Measurements from ENCODE around the gene ZNF469.
"Not testable (repeated sequence)": the region's sequence is repeated elsewhere in the genome, so short reads cannot be mapped to it uniquely, and the experiment has no call there.

ZNF469 gene

DNA sequence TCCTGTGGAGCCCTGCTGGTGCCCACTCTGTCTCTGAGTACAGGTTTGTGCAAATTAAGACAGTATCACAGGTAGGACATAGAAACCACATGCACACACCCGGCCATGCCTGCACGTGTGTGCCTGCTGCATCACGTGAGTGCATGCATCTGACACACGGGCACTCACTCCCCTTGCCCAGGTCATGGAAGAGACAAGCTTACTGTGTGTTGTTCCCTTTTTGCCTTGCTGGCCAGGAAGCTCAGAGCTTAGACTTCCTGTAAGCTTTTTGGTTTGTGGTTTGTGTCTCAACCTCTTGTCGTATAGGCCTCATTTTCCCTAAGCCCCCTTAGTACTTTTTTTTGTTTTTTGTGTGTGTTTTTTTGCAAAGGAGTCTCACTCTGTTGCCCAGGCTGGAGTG, 25.0 kb downstream of the ZNF469 start:
- Histone ChIP-seq H3K27ac (ENCODE audit: low read depth, low read length) (no peak overlapping the region), H3K36me3 (ENCODE audit: insufficient read depth, low read length) (no peaks in the 10 kb centered on the region), H3K4me3 (ENCODE audit: low read depth, low read length) (no peak overlapping the region), H3K27me3 (ENCODE audit: insufficient read depth, low read length) (no peaks in the 10 kb centered on the region), H3K4me1 (ENCODE audit: control insufficient read depth, insufficient read depth, low read length, unreplicated experiment) (peaks cover 14% of the 10 kb centered on the region), H2AFZ (ENCODE audit: low read length, unreplicated experiment) (no peak overlapping the region), H3K79me2 (ENCODE audit: control insufficient read depth, insufficient read depth, low read length, unreplicated experiment) (peaks cover 18% of the 10 kb centered on the region)

DNA sequence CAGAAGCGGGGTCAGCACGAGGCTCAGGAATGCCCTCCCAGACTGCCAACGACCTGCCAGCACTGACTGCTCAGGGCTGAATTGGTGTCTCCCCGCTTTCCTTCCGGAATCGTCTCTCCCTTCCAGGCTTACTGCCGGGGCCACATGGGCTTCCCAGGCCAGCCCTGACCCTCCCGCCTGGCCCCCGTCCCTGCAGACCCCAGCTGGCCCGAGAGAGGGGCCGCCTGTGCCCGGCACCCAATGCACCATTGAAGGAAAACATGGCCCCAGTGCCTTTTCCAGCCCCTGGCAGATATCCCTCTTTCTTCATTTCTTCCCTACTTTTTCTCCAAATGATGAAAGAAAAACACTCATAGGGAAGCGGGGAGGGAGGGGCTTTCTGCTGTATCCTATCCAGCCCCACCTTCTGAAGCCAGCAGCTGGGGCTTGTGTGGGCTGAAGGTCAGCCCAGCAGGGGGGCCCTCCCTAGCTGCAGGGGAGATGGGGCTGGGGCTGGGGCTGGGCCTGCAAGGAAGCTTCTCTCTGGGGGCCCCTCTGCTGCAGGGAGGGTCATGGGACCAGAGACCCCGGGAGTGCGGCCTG, 25.9 kb downstream of the ZNF469 start:
- no peaks in the 10 kb centered on the region for H3K27me3 ChIP-seq (ENCODE audit: insufficient read depth, low read length)
- no peak overlapping the region for H3K4me3 ChIP-seq (ENCODE audit: low read depth, low read length)
- peaks cover 14% of the 10 kb centered on the region for H3K4me1 ChIP-seq (ENCODE audit: control insufficient read depth, insufficient read depth, low read length, unreplicated experiment)
- peaks cover 18% of the 10 kb centered on the region for H3K79me2 ChIP-seq (ENCODE audit: control insufficient read depth, insufficient read depth, low read length, unreplicated experiment)
- no peak overlapping the region for H2AFZ ChIP-seq (ENCODE audit: low read length, unreplicated experiment)
- H3K27ac ChIP-seq (ENCODE audit: low read depth, low read length), result no peak overlapping the region
- no peaks in the 10 kb centered on the region for H3K36me3 ChIP-seq (ENCODE audit: insufficient read depth, low read length)

DNA sequence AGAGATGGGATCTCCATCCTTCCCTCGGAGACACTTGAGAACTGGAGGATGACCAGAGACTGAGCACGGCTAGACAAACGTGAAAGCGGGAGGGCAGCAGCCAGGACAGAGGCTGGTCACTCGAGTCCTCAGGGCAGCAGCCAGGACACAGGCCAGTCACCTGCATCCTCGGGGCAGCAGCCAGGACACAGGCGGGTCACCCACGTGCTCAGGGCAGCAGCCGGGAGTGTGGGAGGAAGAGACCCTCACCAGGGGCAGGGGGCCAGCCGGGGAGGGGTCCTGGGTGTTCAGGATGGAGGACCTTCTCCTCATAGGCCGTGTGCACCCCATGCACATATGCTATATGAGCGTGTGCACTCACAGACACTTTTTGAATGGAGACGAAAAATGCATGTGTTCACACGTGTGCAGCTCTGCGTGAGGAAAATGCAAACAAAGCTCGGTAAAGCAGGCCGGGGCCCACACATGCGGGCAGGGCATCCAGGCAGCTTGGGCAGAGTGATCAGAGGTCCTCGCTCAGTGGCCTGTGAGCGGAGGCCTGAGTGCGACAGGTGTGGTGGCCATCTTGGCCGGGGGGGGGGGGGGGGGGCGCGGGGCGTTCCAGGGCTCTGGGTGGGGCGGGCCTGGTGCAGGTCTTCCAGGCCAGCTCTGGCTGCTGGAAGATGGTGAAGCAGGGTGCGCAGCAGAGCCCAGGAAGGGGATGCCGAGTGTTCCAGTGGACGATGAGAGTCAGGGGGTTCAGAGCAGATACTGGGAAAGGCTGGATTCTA, 26.7 kb downstream of the ZNF469 start:
- no peaks in the 10 kb centered on the region for H3K27me3 ChIP-seq (ENCODE audit: insufficient read depth, low read length)
- H3K36me3 ChIP-seq (ENCODE audit: insufficient read depth, low read length), result no peaks in the 10 kb centered on the region
- peaks cover 14% of the 10 kb centered on the region for H3K4me1 ChIP-seq (ENCODE audit: control insufficient read depth, insufficient read depth, low read length, unreplicated experiment)
- no peak overlapping the region for H3K4me3 ChIP-seq (ENCODE audit: low read depth, low read length)
- no peak overlapping the region for H2AFZ ChIP-seq (ENCODE audit: low read length, unreplicated experiment)
- no peak overlapping the region for H3K27ac ChIP-seq (ENCODE audit: low read depth, low read length)
- peaks cover 18% of the 10 kb centered on the region for H3K79me2 ChIP-seq (ENCODE audit: control insufficient read depth, insufficient read depth, low read length, unreplicated experiment)

DNA sequence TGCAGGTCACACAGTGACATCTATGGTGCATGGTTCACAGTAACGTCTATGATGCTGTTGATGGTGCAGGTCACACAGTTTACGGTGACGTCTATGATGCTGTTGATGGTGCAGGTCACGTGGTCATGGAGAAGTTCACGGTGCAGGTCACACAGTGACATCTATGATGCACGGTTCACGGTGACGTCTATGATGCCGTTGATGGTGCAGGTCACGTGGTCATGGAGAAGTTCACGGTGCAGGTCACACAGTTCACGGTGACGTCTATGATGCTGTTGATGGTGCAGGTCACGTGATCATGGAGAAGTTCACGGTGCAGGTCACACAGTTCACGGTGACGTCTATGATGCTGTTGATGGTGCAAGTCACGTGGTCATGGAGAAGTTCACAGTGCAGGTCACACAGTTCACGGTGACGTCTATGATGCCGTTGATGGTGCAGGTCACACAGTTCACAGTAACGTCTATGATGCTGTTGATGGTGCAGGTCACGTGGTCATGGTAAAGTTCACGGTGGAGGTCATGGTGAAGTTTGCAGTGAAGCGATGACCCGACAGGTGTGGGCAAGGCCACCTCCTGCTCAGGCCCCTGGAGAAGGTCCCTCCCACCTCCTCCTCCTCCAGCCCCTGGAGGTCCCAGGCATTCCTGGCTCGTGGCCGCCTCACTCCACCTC, 27.7 kb downstream of the ZNF469 start:
- not testable (repeated sequence) for H2AFZ ChIP-seq (ENCODE audit: low read length, unreplicated experiment); H3K4me1 ChIP-seq (ENCODE audit: control insufficient read depth, insufficient read depth, low read length, unreplicated experiment); H3K27ac ChIP-seq (ENCODE audit: low read depth, low read length); H3K36me3 ChIP-seq (ENCODE audit: insufficient read depth, low read length); H3K4me3 ChIP-seq (ENCODE audit: low read depth, low read length); H3K27me3 ChIP-seq (ENCODE audit: insufficient read depth, low read length)
- peaks cover 18% of the 10 kb centered on the region for H3K79me2 ChIP-seq (ENCODE audit: control insufficient read depth, insufficient read depth, low read length, unreplicated experiment)

DNA sequence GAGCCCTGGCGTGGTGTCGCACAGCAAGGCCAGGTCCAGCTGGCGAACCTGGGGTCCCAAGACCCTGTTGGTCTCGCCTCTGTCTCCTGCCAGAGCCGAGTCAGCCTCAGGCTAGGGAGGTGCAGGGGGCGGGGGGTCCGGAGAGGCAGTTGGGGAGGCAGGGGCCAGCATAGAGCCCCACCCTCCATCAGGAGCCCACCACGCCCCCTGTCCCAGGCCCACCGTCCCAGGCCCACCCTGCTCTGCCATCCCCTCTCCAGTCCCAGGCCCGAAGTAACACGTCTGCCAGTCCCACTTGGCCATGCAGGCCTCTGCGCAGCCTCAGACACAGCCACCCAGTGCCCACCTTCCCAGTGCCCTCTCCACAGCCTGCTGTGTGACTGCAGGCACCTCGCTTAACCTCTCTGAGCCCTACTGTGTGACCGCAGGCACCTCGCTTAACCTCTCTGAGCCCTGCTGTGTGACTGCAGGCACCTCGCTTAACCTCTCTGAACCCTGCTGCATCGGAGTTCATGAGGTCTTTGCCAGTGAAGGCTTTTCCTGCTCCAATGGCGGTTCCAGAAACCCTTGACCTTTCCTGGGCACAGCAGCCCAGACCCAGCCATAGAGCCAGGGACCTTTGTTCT, 29.3 kb downstream of the ZNF469 start:
- no peaks in the 10 kb centered on the region for H3K27me3 ChIP-seq (ENCODE audit: insufficient read depth, low read length)
- no peaks in the 10 kb centered on the region for H3K4me1 ChIP-seq (ENCODE audit: control insufficient read depth, insufficient read depth, low read length, unreplicated experiment)
- peaks cover 12% of the 10 kb centered on the region for H3K79me2 ChIP-seq (ENCODE audit: control insufficient read depth, insufficient read depth, low read length, unreplicated experiment)
- H3K4me3 ChIP-seq (ENCODE audit: low read depth, low read length), result no peak overlapping the region
- H3K36me3 ChIP-seq (ENCODE audit: insufficient read depth, low read length), result no peaks in the 10 kb centered on the region
- H3K27ac ChIP-seq (ENCODE audit: low read depth, low read length), result no peak overlapping the region
- H2AFZ ChIP-seq (ENCODE audit: low read length, unreplicated experiment), result no peak overlapping the region

DNA sequence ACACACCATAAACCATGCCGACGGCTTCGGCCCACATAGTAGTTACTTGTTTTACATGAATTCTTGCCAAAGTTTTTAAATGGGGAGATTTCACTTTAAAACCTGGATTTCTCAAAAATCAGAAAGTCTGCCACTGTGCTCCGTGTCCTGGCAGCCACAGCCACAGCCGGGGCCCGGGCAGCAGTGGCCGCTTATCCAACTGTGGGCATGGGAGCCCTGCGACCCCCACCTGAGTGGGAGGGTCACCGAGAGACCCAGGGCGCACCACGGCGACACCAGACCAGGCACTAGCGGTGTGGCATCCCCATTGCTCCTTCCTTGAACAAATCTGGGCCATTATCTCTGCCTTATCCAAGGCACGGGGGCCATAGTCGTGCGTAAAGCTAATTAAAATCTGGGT, 30.0 kb downstream of the ZNF469 start:
- H3K27me3 ChIP-seq (ENCODE audit: insufficient read depth, low read length), result no peaks in the 10 kb centered on the region
- H3K4me3 ChIP-seq (ENCODE audit: low read depth, low read length), result no peak overlapping the region
- no peaks in the 10 kb centered on the region for H3K4me1 ChIP-seq (ENCODE audit: control insufficient read depth, insufficient read depth, low read length, unreplicated experiment)
- H3K79me2 ChIP-seq (ENCODE audit: control insufficient read depth, insufficient read depth, low read length, unreplicated experiment), result peaks cover 5% of the 10 kb centered on the region
- no peak overlapping the region for H3K27ac ChIP-seq (ENCODE audit: low read depth, low read length)
- no peaks in the 10 kb centered on the region for H3K36me3 ChIP-seq (ENCODE audit: insufficient read depth, low read length)
- no peak overlapping the region for H2AFZ ChIP-seq (ENCODE audit: low read length, unreplicated experiment)

DNA sequence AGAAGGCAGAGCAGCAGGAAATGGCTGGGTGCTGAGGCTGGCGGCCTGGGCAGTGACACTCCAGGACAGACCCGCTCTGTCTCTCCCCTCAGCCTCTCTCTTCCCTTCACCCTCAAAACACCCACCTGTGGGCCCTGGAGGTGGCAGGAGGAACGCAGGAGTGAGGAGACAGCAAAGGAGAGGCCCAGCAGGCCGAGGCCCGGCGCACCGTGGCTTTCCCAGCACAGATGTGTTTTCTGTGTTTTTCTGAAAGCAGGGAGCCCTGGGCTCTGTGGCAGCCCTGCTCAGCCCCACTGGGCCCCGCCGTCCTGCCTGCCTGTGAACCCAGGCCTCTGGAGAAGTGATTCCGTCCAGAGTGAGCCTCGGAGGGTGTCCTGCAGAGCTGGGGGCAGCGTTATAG, 30.5 kb downstream of the ZNF469 start:
- no peak overlapping the region for H3K4me3 ChIP-seq (ENCODE audit: low read depth, low read length)
- no peak overlapping the region for H3K27ac ChIP-seq (ENCODE audit: low read depth, low read length)
- no peaks in the 10 kb centered on the region for H3K4me1 ChIP-seq (ENCODE audit: control insufficient read depth, insufficient read depth, low read length, unreplicated experiment)
- no peak overlapping the region for H2AFZ ChIP-seq (ENCODE audit: low read length, unreplicated experiment)
- H3K79me2 ChIP-seq (ENCODE audit: control insufficient read depth, insufficient read depth, low read length, unreplicated experiment), result peaks cover 3% of the 10 kb centered on the region
- no peaks in the 10 kb centered on the region for H3K27me3 ChIP-seq (ENCODE audit: insufficient read depth, low read length)
- no peaks in the 10 kb centered on the region for H3K36me3 ChIP-seq (ENCODE audit: insufficient read depth, low read length)

DNA sequence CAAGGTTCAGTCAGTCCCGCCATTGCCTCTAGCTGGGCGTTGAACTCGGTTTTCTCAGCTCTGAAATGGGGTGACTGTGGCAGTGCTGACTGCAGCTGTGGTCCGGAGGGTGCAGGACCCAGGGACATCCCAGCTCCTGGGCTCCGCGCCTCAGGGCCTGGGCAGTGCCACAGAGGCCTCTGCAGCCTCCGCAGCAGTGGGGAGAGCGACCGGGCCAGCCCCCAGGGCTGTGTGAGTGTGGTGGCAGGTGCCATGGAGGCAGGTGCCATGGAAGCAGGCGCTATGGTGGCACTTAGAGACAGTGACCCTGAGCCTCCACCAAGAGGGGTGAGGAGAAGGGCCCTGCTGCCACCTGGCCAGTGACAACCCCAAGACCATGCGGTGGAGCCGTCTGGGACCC, 30.9 kb downstream of the ZNF469 start:
- Histone ChIP-seq H2AFZ (ENCODE audit: low read length, unreplicated experiment) (no peak overlapping the region), H3K27ac (ENCODE audit: low read depth, low read length) (no peak overlapping the region), H3K4me1 (ENCODE audit: control insufficient read depth, insufficient read depth, low read length, unreplicated experiment) (no peaks in the 10 kb centered on the region), H3K79me2 (ENCODE audit: control insufficient read depth, insufficient read depth, low read length, unreplicated experiment) (peaks cover 3% of the 10 kb centered on the region), H3K27me3 (ENCODE audit: insufficient read depth, low read length) (no peaks in the 10 kb centered on the region), H3K4me3 (ENCODE audit: low read depth, low read length) (no peak overlapping the region), H3K36me3 (ENCODE audit: insufficient read depth, low read length) (no peaks in the 10 kb centered on the region)

DNA sequence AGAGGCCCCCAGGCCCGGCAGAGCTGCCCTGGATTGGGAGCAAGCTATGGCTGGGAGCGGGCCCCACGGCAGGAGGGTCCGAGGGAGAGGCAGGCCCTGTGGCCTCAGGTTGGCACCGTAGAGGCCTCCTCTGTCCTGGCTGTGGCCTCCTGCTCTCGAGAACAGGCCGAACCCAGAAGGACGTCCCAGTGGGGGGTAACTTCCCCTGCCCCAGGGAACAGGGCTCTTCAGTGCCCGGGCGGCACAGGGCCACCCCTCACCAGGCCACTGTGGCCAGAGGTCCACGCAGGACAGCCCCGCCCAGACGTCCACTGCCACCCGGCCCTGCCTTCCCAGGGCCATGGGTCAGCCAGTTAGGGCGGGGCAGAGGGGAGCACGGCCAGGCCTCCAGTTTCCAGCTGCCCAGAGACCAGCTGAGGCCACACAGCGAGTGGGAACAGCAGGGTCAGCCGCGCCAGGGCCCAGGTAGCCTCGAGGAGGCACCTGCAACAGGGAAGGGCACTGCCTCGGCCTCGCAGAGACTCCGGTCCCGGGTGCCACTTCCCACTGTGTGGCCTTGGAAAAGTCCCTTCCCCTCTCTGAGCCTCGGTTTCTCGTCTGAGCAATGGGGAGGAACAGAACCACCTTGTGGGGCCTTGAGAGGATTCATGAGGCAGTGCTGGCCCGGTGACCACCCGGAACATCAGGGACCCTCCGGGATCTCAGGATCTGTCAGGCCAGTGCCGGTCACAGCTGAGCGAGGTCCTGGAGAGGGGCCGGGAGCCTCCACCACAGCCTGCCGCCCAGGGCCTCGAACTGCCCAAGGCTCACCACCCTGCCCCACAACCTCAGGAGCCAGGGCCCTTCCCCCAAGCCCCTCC, 32.0 kb downstream of the ZNF469 start:
- Histone ChIP-seq H3K4me1 (ENCODE audit: control insufficient read depth, insufficient read depth, low read length, unreplicated experiment) (no peaks in the 10 kb centered on the region), H3K36me3 (ENCODE audit: insufficient read depth, low read length) (no peaks in the 10 kb centered on the region), H2AFZ (ENCODE audit: low read length, unreplicated experiment) (no peak overlapping the region), H3K27me3 (ENCODE audit: insufficient read depth, low read length) (no peaks in the 10 kb centered on the region), H3K27ac (ENCODE audit: low read depth, low read length) (no peak overlapping the region), H3K4me3 (ENCODE audit: low read depth, low read length) (no peak overlapping the region), H3K79me2 (ENCODE audit: control insufficient read depth, insufficient read depth, low read length, unreplicated experiment) (peaks cover 3% of the 10 kb centered on the region)

DNA sequence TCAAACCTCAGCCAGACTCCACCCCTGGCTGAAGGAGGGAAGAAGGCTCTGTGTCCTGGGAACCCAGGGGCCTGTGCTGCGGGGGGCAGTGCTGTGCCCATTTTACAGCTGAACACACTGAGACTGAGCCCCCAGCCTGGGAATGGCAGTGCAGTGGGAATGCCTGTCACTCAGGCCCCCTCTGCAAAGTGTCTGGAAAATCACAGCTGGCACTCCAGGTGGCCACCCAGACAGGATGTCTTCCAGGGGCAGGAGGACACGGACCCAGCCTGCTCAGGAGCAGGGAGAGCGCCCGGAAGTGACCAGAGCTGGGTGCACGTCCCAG, 32.6 kb downstream of the ZNF469 start:
- Histone ChIP-seq H3K4me3 (ENCODE audit: low read depth, low read length) (no peak overlapping the region), H3K79me2 (ENCODE audit: control insufficient read depth, insufficient read depth, low read length, unreplicated experiment) (peaks cover 3% of the 10 kb centered on the region), H3K27me3 (ENCODE audit: insufficient read depth, low read length) (no peaks in the 10 kb centered on the region), H3K36me3 (ENCODE audit: insufficient read depth, low read length) (no peaks in the 10 kb centered on the region), H2AFZ (ENCODE audit: low read length, unreplicated experiment) (no peak overlapping the region), H3K27ac (ENCODE audit: low read depth, low read length) (no peak overlapping the region), H3K4me1 (ENCODE audit: control insufficient read depth, insufficient read depth, low read length, unreplicated experiment) (no peaks in the 10 kb centered on the region)
